GM23338 (cell line): ENCODE data around the gene ZNF566. TPM values are rescaled to one million over a fixed set of nuclear protein-coding genes. Genes with fewer than 3 reads are reported as not detected.
A peak's percentile ranks its signal among the peaks of the same experiment; 100 is the strongest.

Experiments used
- ATAC-seq: fragments of 200-7000 bp; cut with Tn5 transposase; 3 replicates; pipeline ENCODE4 v1.9.1; 2020
- DNase-seq: peaks from one replicate; pipeline ENCODE4 v3.0.0-alpha.2; 2015; ENCODE audit warnings: low spot score
- H2AFZ ChIP-seq: fragments of 200-600 bp; sonication (generic); 2 replicates; pipeline ENCODE4 v1.8.0; 2016; ENCODE audit warnings: antibody characterized with exemption, mild to moderate bottlenecking, moderate library complexity
- H3F3A ChIP-seq: fragments of 200-600 bp; sonication (generic); replicated peaks from 2 replicates; pipeline ENCODE4 v1.8.0; 2017; ENCODE audit warnings: antibody characterized with exemption, mixed run types, low read depth
- H3K27ac ChIP-seq: fragments of 200-600 bp; sonication (generic); 2 replicates; pipeline ENCODE4 v1.6.1; 2016; ENCODE audit warnings: low read depth
- H3K27me3 ChIP-seq: fragments of 200-600 bp; sonication (generic); 2 replicates; pipeline ENCODE4 v1.8.0; 2016; ENCODE audit warnings: mild to moderate bottlenecking, mixed run types, moderate library complexity; ENCODE audit not compliant: insufficient read depth
- H3K36me3 ChIP-seq: fragments of 200-600 bp; sonication (generic); 2 replicates; pipeline ENCODE4 v1.8.0; 2016; ENCODE audit warnings: mild to moderate bottlenecking; ENCODE audit not compliant: insufficient read depth
- H3K4me1 ChIP-seq: fragments of 200-600 bp; sonication (generic); 2 replicates; pipeline ENCODE4 v1.8.0; 2016; ENCODE audit warnings: mild to moderate bottlenecking, moderate library complexity; ENCODE audit not compliant: insufficient read depth
- H3K4me2 ChIP-seq: fragments of 200-600 bp; sonication (generic); 2 replicates; pipeline ENCODE4 v1.7.1; 2017; ENCODE audit warnings: mixed run types
- H3K4me3 ChIP-seq: fragments of 200-600 bp; sonication (generic); 2 replicates; pipeline ENCODE4 v1.6.1; 2016; ENCODE audit warnings: mixed run types
- H3K79me2 ChIP-seq: fragments of 200-600 bp; sonication (generic); replicated peaks from 2 replicates; pipeline ENCODE4 v1.8.0; 2017; ENCODE audit warnings: mild to moderate bottlenecking; ENCODE audit not compliant: insufficient read depth
- H3K9me2 ChIP-seq: fragments of 200-600 bp; sonication (generic); 2 replicates; pipeline ENCODE4 v1.8.0; 2017; ENCODE audit not compliant: insufficient read depth
- H4K20me1 ChIP-seq: fragments of 200-600 bp; sonication (generic); replicated peaks from 2 replicates; pipeline ENCODE4 v1.8.0; 2017; ENCODE audit warnings: mild to moderate bottlenecking; ENCODE audit not compliant: insufficient read depth
- H3K27ac Mint-ChIP-seq: 2 replicates; pipeline ENCODE4 v1.8.0; 2020; ENCODE audit warnings: inconsistent platforms, mild to moderate bottlenecking, moderate library complexity, mixed read lengths
- H3K27me3 Mint-ChIP-seq: 3 replicates; pipeline ENCODE4 v1.8.0; 2022; ENCODE audit warnings: low read depth, mild to moderate bottlenecking, moderate library complexity, mixed read lengths, inconsistent platforms; ENCODE audit not compliant: insufficient read depth, poor library complexity
- H3K36me3 Mint-ChIP-seq: 3 replicates; pipeline ENCODE4 v1.8.0; 2021; ENCODE audit warnings: low read depth, mild to moderate bottlenecking, inconsistent platforms, moderate library complexity, mixed read lengths
- H3K4me1 Mint-ChIP-seq: 3 replicates; pipeline ENCODE4 v1.8.0; 2020; ENCODE audit warnings: mild to moderate bottlenecking, inconsistent platforms, mixed read lengths
- H3K4me3 Mint-ChIP-seq: 3 replicates; pipeline ENCODE4 v1.8.0; 2021; ENCODE audit warnings: moderate library complexity, mild to moderate bottlenecking, inconsistent platforms, mixed read lengths
- H3K9me3 Mint-ChIP-seq: 3 replicates; pipeline ENCODE4 v1.8.0; 2020; ENCODE audit warnings: moderate library complexity, mild to moderate bottlenecking, inconsistent platforms, mixed read lengths
- CTCF ChIP-seq, 2 experiments: fragments of 200-600 bp in 1 of 2; sonication (generic) in 1 of 2; conservative IDR thresholded peaks; 2 replicates each; pipeline versions ENCODE4 v1.5.1 to v1.6.1; 2016 to 2017; ENCODE audit warnings: antibody characterized with exemption in 2 of 2, low read depth in 2 of 2, mild to moderate bottlenecking in 2 of 2, moderate library complexity in 1 of 2
- ETS1 ChIP-seq: IDR thresholded peaks from 2 replicates; pipeline ENCODE4 v1.6.1; 2016; ENCODE audit warnings: antibody characterized with exemption
- NANOG ChIP-seq: IDR thresholded peaks from 2 replicates; pipeline ENCODE4 v1.6.1; 2016; ENCODE audit warnings: antibody characterized with exemption, borderline replicate concordance
- POLR2AphosphoS5 ChIP-seq: IDR thresholded peaks from 2 replicates; pipeline ENCODE4 v1.6.1; 2016; ENCODE audit warnings: antibody characterized with exemption, low read depth
- STAT1 ChIP-seq: IDR thresholded peaks from one replicate; pipeline ENCODE4 v1.6.1; 2016; ENCODE audit warnings: antibody characterized with exemption; ENCODE audit not compliant: unreplicated experiment
- ZNF331 ChIP-seq: fragments of 250-450 bp; sonication (Bioruptor Pico); IDR thresholded peaks from 2 replicates; pipeline ENCODE4 v1.5.0; 2020; ENCODE audit warnings: low read depth, mild to moderate bottlenecking, moderate library complexity
- ZNF462 ChIP-seq: fragments of 250-450 bp; sonication (Bioruptor Pico); IDR thresholded peaks from 2 replicates; pipeline ENCODE4 v1.5.0; 2020; ENCODE audit warnings: mild to moderate bottlenecking, moderate library complexity
- polyA plus RNA-seq: library from polyadenylated mRNA; unstranded; fragments of >200 nt; fragmentation: Nextera tagmentation; extraction: Ambion mirVana; gene quantifications from 2 replicates; pipeline ENCODE4 v1.2.1, GENCODE V29; 2016
- total RNA-seq: library from RNA; depleted of rRNA; stranded (reverse); fragments of >200 nt; shearing (Covaris generic); gene quantifications from 2 replicates; pipeline ENCODE4 v1.2.3, GENCODE V29; 2014

ZNF566 gene
- total and polyA plus RNA-seq, 2 experiments from 2014 or later: 11.9 to 18.0 TPM

GRCh38 chr19:36482876-36483275 is 6.5 kb downstream of the ZNF566 start (continued):
- no peak for TF ChIP-seq ZNF462 (CRISPR knock-in tag)
- no peak for TF ChIP-seq CTCF (conservative IDR thresholded peaks at IDR 0.05; ENCODE audit: low read depth in 2 of 2)
- TF ChIP-seq ETS1: no peak

- Mint-ChIP-seq H3K27me3 (no peaks in the 10 kb centered on the region), H3K4me3 (no peak overlapping the region), H3K9me3 (peaks cover 24% of the 10 kb centered on the region; the same call in 2 of the 3 replicates), H3K4me1 (no peaks in the 10 kb centered on the region), H3K36me3 (peaks cover 47% of the 10 kb centered on the region), H3K27ac (no peak overlapping the region)
- Histone ChIP-seq H4K20me1 (no peaks in the 10 kb centered on the region), H3K27ac (0 out of 2 replicates have a peak overlapping the region, but pooled peaks have one; percentile 17), H3K36me3 (peaks cover 15% of the 10 kb centered on the region), H3K79me2 (no peaks in the 10 kb centered on the region), H3F3A (no peaks in the 10 kb centered on the region), H3K27me3 (no peaks in the 10 kb centered on the region), H2AFZ (no peak overlapping the region), H3K4me1 (no peaks in the 10 kb centered on the region), H3K4me2 (no peak overlapping the region), H3K9me2 (no peaks in the 10 kb centered on the region), H3K4me3 (no peak overlapping the region)
- DNase-seq (no peak), ATAC-seq (no peak)
- TF ChIP-seq ZNF331 (CRISPR knock-in tag) (no peak), POLR2AphosphoS5 (no peak), STAT1 (no peak), NANOG (no peak)
Measured at GRCh38 chr19:36460046-36460445, 29.3 kb downstream of the ZNF566 start.
